Central memory CD4-positive, alpha-beta T cell (primary cell): ENCODE data around the gene KPNA6.
"Not testable (repeated sequence)": the region's sequence is repeated elsewhere in the genome, so short reads cannot be mapped to it uniquely, and the experiment has no call there.

Source experiments
- DNase-seq: peaks from one replicate; pipeline ENCODE4 v3.0.0; 2022

Gene KPNA6

GRCh38 chr1:32143302-32143695 is 35.4 kb downstream of the KPNA6 start:
- not testable (repeated sequence) for DNase-seq

GRCh38 chr1:32144033-32144432 is 36.2 kb downstream of the KPNA6 start:
- no peak for DNase-seq

- DNase-seq: not testable (repeated sequence)
Measured at GRCh38 chr1:32147799-32148198, 39.9 kb downstream of the KPNA6 start.

GRCh38 chr1:32150847-32151246 is 43.0 kb downstream of the KPNA6 start:
- DNase-seq: no peak

- DNase-seq: no peak
Measured at GRCh38 chr1:32151319-32151787, 43.5 kb downstream of the KPNA6 start.

- DNase-seq: no peak
Measured at GRCh38 chr1:32159189-32159588, 51.3 kb downstream of the KPNA6 start.

GRCh38 chr1:32163405-32163804 is 55.5 kb downstream of the KPNA6 start:
- DNase-seq: no peak

- not testable (repeated sequence) for DNase-seq
Measured at GRCh38 chr1:32165633-32166032, 57.8 kb downstream of the KPNA6 start.

GRCh38 chr1:32170991-32171390 is 63.1 kb downstream of the KPNA6 start:
- DNase-seq: no peak

- no peak for DNase-seq
Measured at GRCh38 chr1:32172621-32173245, 64.9 kb downstream of the KPNA6 start.

- DNase-seq: no peak
Measured at GRCh38 chr1:32178380-32179192, 70.7 kb downstream of the KPNA6 start.

GRCh38 chr1:32179193-32179442 is 71.3 kb downstream of the KPNA6 start:
- DNase-seq: no peak

- peak; percentile 84 for DNase-seq
Measured at GRCh38 chr1:32179443-32180185, 71.8 kb downstream of the KPNA6 start, which contains the start of gene TXLNA. Gene TXLNA (plus strand): TSS chr1:32179675. CDS start chr1:32180346, 671 bp downstream.

GRCh38 chr1:32180186-32181060 is 72.6 kb downstream of the KPNA6 start:
- DNase-seq: no peak

- no peak for DNase-seq
Measured at GRCh38 chr1:32181065-32181464, 73.2 kb downstream of the KPNA6 start.

GRCh38 chr1:32181563-32181962 is 73.7 kb downstream of the KPNA6 start:
- no peak for DNase-seq

- no peak for DNase-seq
Measured at GRCh38 chr1:32182060-32182459, 74.2 kb downstream of the KPNA6 start.

- no peak for DNase-seq
Measured at GRCh38 chr1:32184650-32185049, 76.8 kb downstream of the KPNA6 start.

- DNase-seq: no peak
Measured at GRCh38 chr1:32186077-32186476, 78.2 kb downstream of the KPNA6 start.

GRCh38 chr1:32186491-32186890 is 78.6 kb downstream of the KPNA6 start:
- DNase-seq: no peak

GRCh38 chr1:32187850-32188249 is 80.0 kb downstream of the KPNA6 start:
- no peak for DNase-seq

GRCh38 chr1:32192220-32192948 is 84.5 kb downstream of the KPNA6 start:
- DNase-seq: no peak
